GM12878 (cell line): ENCODE data around the gene ZNF85. TPM values are rescaled to one million over a fixed set of nuclear protein-coding genes. Genes with fewer than 3 reads are reported as not detected.

Experiments used
- ATAC-seq: fragments of 200-7000 bp; cut with Tn5 transposase; 3 replicates; pipeline ENCODE4 v1.9.1; 2020; ENCODE audit warnings: mild to moderate bottlenecking, moderate library complexity
- BruUV-seq: library from RNA; stranded (reverse); fragments of 400-500 nt; replicated peaks from 2 replicates; lab custom pipeline; 2021; lab: Mats Ljungman, UMichigan
- CTCF ChIA-PET: fragments of 300-600 bp; sonication (Branson Sonifier 250); formaldehyde crosslinking; extraction: SDS; loops from one replicate; lab custom pipeline; 2021; ENCODE audit warnings: inconsistent platforms; lab: Yijun Ruan, JAX
- POLR2A ChIA-PET: fragments of 350-600 bp; formaldehyde crosslinking; extraction: SDS; loops from one replicate; lab custom pipeline; 2021; ENCODE audit warnings: inconsistent platforms; lab: Charles Lee
- RAD21 ChIA-PET: fragments of 300-600 bp; sonication (Branson Sonifier 250); formaldehyde crosslinking; loops from one replicate; lab custom pipeline; 2023; ENCODE audit warnings: antibody characterized with exemption; ENCODE audit not compliant: unreplicated experiment; lab: Charles Lee
- SMC1A ChIA-PET: fragments of 300-600 bp; sonication (Branson Sonifier 250); formaldehyde crosslinking; loops from one replicate; lab custom pipeline; 2023; ENCODE audit not compliant: unreplicated experiment, uncharacterized antibody; lab: Charles Lee
- DNase-seq: peaks from one replicate; pipeline ENCODE4 v3.0.0-alpha.2; 2011; ENCODE audit warnings: low read depth, low spot score
- FAIRE-seq: peaks from 3 replicates; lab custom pipeline; 2011; peaks lifted over from hg19 to GRCh38; lab: Jason Lieb, UNC
- H2AFZ ChIP-seq: 2 replicates; pipeline ENCODE4 v1.6.0; 2011; ENCODE audit warnings: low read depth, low read length, control low read depth; ENCODE audit not compliant: control insufficient read depth
- H3K27ac ChIP-seq: 2 replicates; pipeline ENCODE4 v1.5.1; 2011; ENCODE audit warnings: control low read depth; ENCODE audit not compliant: control insufficient read depth, insufficient read depth
- H3K27me3 ChIP-seq, 2 experiments: replicated peaks in 1 of 2; 2 replicates each; pipeline versions ENCODE4 v1.6.0 to v1.6.1; 2011; ENCODE audit warnings: low read length in 1 of 2; ENCODE audit not compliant: control insufficient read depth in 2 of 2, insufficient read depth in 2 of 2
- H3K36me3 ChIP-seq, 2 experiments: 2 replicates each; pipeline ENCODE4 v1.5.1; 2011; ENCODE audit warnings: low read length in 1 of 2; ENCODE audit not compliant: control insufficient read depth in 2 of 2, insufficient read depth in 2 of 2
- H3K4me1 ChIP-seq: 2 replicates; pipeline ENCODE4 v1.6.1; 2011; ENCODE audit warnings: mild to moderate bottlenecking, low read length, moderate library complexity, mixed read lengths; ENCODE audit not compliant: control insufficient read depth, insufficient read depth
- H3K4me2 ChIP-seq: 2 replicates; pipeline ENCODE4 v1.6.0; 2011; ENCODE audit warnings: control low read depth; ENCODE audit not compliant: control insufficient read depth, insufficient read depth
- H3K4me3 ChIP-seq: fragments of 200-600 bp; sonication (generic); 2 replicates; pipeline ENCODE4 v1.5.1; 2016
- H3K79me2 ChIP-seq: 2 replicates; pipeline ENCODE4 v1.6.0; 2011; ENCODE audit warnings: low read length; ENCODE audit not compliant: control insufficient read depth, insufficient read depth
- H3K9ac ChIP-seq: 2 replicates; pipeline ENCODE4 v1.8.0; 2011; ENCODE audit warnings: low read length, control low read depth, mixed read lengths; ENCODE audit not compliant: control insufficient read depth, insufficient read depth
- H3K9me3 ChIP-seq: replicated peaks from 3 replicates; pipeline ENCODE4 v1.5.1; 2011; ENCODE audit warnings: mild to moderate bottlenecking, low read length; ENCODE audit not compliant: control insufficient read depth, insufficient read depth
- H4K20me1 ChIP-seq: 2 replicates; pipeline ENCODE4 v1.6.0; 2011; ENCODE audit not compliant: control insufficient read depth, insufficient read depth
- CBX5 ChIP-seq: sonication (generic); IDR thresholded peaks from 2 replicates; pipeline ENCODE4 v1.6.1; 2016; ENCODE audit warnings: low read depth, moderate library complexity, mild to moderate bottlenecking, inconsistent platforms
- CREM ChIP-seq: IDR thresholded peaks from 2 replicates; pipeline ENCODE4 v1.6.1; 2014; ENCODE audit warnings: antibody characterized with exemption, low read depth
- EP300 ChIP-seq, 2 experiments: fragments of 150-350 bp in 1 of 2; IDR thresholded peaks; 2 replicates each; pipeline ENCODE4 v1.6.1; 2011 to 2012; ENCODE audit warnings: low read depth in 2 of 2, low read length in 2 of 2, borderline replicate concordance in 1 of 2, improper control_type of control experiment in 1 of 2, inconsistent platforms in 1 of 2; ENCODE audit not compliant: control insufficient read depth in 1 of 2
- ESRRA ChIP-seq: IDR thresholded peaks from 2 replicates; pipeline ENCODE4 v1.6.1; 2012; ENCODE audit warnings: mild to moderate bottlenecking, low read length, improper control_type of control experiment
- NRF1 ChIP-seq: conservative IDR thresholded peaks from 2 replicates; pipeline ENCODE4 v1.6.1; 2011; ENCODE audit warnings: mild to moderate bottlenecking, low read depth, low read length, improper control_type of control experiment
- PBX3 ChIP-seq: IDR thresholded peaks from 2 replicates; pipeline ENCODE4 v1.6.1; 2011; ENCODE audit warnings: mild to moderate bottlenecking, low read depth, low read length, moderate library complexity; ENCODE audit not compliant: insufficient replicate concordance
- POU2F2 ChIP-seq: IDR thresholded peaks from 3 replicates; pipeline ENCODE4 v1.6.1; 2011; ENCODE audit warnings: low read depth, mild to moderate bottlenecking, low read length, borderline replicate concordance
- RAD21 ChIP-seq: IDR thresholded peaks from 2 replicates; pipeline ENCODE4 v1.6.1; 2011; ENCODE audit warnings: mild to moderate bottlenecking, low read depth, low read length, moderate library complexity; ENCODE audit not compliant: insufficient read depth
- SMAD1 ChIP-seq: fragments of 450-650 bp; IDR thresholded peaks from 2 replicates; pipeline ENCODE4 v1.6.1; 2018; ENCODE audit warnings: mild to moderate bottlenecking, low read depth; ENCODE audit not compliant: partially characterized antibody
- SMC3 ChIP-seq: IDR thresholded peaks from 2 replicates; pipeline ENCODE4 v1.6.1; 2011; ENCODE audit warnings: low read length, improper control_type of control experiment, borderline replicate concordance
- USF1 ChIP-seq: IDR thresholded peaks from 2 replicates; pipeline ENCODE4 v1.6.1; 2011; ENCODE audit warnings: borderline replicate concordance, low read depth, mild to moderate bottlenecking, moderate library complexity, mixed read lengths, low read length; ENCODE audit not compliant: insufficient read depth; ENCODE audit errors: extremely low read length
- ZNF384 ChIP-seq: IDR thresholded peaks from 2 replicates; pipeline ENCODE4 v1.6.1; 2012; ENCODE audit warnings: low read depth, mild to moderate bottlenecking, low read length, improper control_type of control experiment, borderline replicate concordance
- ZNF622 ChIP-seq: fragments of 450-650 bp; IDR thresholded peaks from 2 replicates; pipeline ENCODE4 v1.6.1; 2017; ENCODE audit warnings: mild to moderate bottlenecking, inconsistent platforms
- ZZZ3 ChIP-seq: IDR thresholded peaks from 2 replicates; pipeline ENCODE4 v1.6.1; 2011; ENCODE audit warnings: low read depth; ENCODE audit not compliant: control insufficient read depth, insufficient read length
- WGBS: methylation state at CpG from one replicate; pipeline ENCODE4 v1.1.6; 2016; ENCODE audit warnings: low lambda C conversion rate; ENCODE audit not compliant: insufficient replicate concordance, insufficient coverage; ENCODE audit errors: missing lambda C conversion rate; 5-methylcytosine and 5-hydroxymethylcytosine counted together
- in situ Hi-C: fragments of 300-500 bp; cut with MboI; formaldehyde crosslinking; loops from 9 replicates; pipeline ENCODE4 v1.14.3; 2018; ENCODE audit warnings: mixed read lengths
- intact Hi-C: fragments of 100-400 bp; cut with micrococcal nuclease; formaldehyde crosslinking; loops from one replicate; pipeline ENCODE4 v1.14.2; 2022; ENCODE audit not compliant: unreplicated experiment
- polyA plus RNA-seq, 11 experiments: library from polyadenylated mRNA; depleted of rRNA in 4 of 11; unstranded in 6 of 11; stranded (reverse) in 5 of 11; fragments of >200 nt; fragmentation: Nextera tagmentation in 4 of 11; fragmentation: Illumina TruSeq in 1 of 11; extraction: Ambion mirVana in 4 of 11; extraction: Trizol in 1 of 11; gene quantifications; 1 replicate in 1 of 11; 2 replicates in 10 of 11; pipeline versions ENCODE4 v1.2.1 to v1.2.3, GENCODE V29; 2011 to 2016; ENCODE audit warnings: inconsistent platforms in 2 of 11, missing spikeins in 2 of 11, low read depth in 1 of 11
- total RNA-seq, 4 experiments: library from RNA; depleted of rRNA in 3 of 4; stranded (reverse); fragments of >200 nt in 3 of 4; fragmentation: Illumina TruSeq in 1 of 4; extraction: Trizol in 1 of 4; gene quantifications; 2 replicates each; pipeline versions ENCODE4 v1.2.1 to v1.2.3, GENCODE V29; 2013 to 2021
- TF ChIP-seq, protein P1 (sequence below): fragments of 450-650 bp; IDR thresholded peaks from 2 replicates; pipeline ENCODE4 v1.6.1; 2017; ENCODE audit warnings: mild to moderate bottlenecking, low read depth, inconsistent platforms; ENCODE audit not compliant: poor library complexity, severe bottlenecking
- TF ChIP-seq, protein P2 (sequence below): IDR thresholded peaks from 2 replicates; pipeline ENCODE4 v1.6.1; 2012; ENCODE audit warnings: low read depth, low read length, improper control_type of control experiment

Gene ZNF85
- total and polyA plus RNA-seq, 10 of the 15 experiments (the other 5 are each of a cell fraction or from before 2014, with no cell fraction given) = 12.6 to 31.7 (median 20.9) TPM

GRCh38 chr19:20928371-20928770, 5.3 kb downstream of the ZNF85 start:
- Histone ChIP-seq H3K4me1 (no peaks in the 10 kb centered on the region), H3K79me2 (no peaks in the 10 kb centered on the region), H3K9ac (no peak overlapping the region), H3K36me3 (no peaks in the 10 kb centered on the region), H2AFZ (no peak overlapping the region), H3K27ac (no peak overlapping the region), H3K4me2 (no peak overlapping the region), H3K27me3 (no peaks in the 10 kb centered on the region), H3K4me3 (no peak overlapping the region), H3K9me3 (no peaks in the 10 kb centered on the region; the same call in 1 of the 3 replicates), H4K20me1 (no peaks in the 10 kb centered on the region)
- ChIA-PET CTCF (interaction anchor here (1.6 kb wide), 1 partner anchor 16 kb away, joined by 3 read pairs; no protein-coding TSS in a partner anchor), POLR2A (no interaction called here), RAD21 (no interaction called here), SMC1A (no interaction called here)
- ATAC-seq (no peak), FAIRE-seq (no peak), DNase-seq (no peak)
- no TSS peak for BruUV-seq
- 33% methylated on average over 1 of the region's 1 CpG for WGBS
- in situ Hi-C loops = no loop called here
- intact Hi-C loops = no loop called here
- TF ChIP-seq POU2F2 = no peak
- no peak for TF ChIP-seq ZNF384
- TF ChIP-seq EP300 (IDR thresholded peaks at IDR 0.05; ENCODE audit: borderline replicate concordance in 1 of 2, control insufficient read depth in 1 of 2, low read depth in 2 of 2, low read length in 2 of 2) = no peak
- no peak for TF ChIP-seq CREM
- no peak for TF ChIP-seq SMAD1
- TF ChIP-seq NRF1 = no peak
- TF ChIP-seq, protein P1, sequence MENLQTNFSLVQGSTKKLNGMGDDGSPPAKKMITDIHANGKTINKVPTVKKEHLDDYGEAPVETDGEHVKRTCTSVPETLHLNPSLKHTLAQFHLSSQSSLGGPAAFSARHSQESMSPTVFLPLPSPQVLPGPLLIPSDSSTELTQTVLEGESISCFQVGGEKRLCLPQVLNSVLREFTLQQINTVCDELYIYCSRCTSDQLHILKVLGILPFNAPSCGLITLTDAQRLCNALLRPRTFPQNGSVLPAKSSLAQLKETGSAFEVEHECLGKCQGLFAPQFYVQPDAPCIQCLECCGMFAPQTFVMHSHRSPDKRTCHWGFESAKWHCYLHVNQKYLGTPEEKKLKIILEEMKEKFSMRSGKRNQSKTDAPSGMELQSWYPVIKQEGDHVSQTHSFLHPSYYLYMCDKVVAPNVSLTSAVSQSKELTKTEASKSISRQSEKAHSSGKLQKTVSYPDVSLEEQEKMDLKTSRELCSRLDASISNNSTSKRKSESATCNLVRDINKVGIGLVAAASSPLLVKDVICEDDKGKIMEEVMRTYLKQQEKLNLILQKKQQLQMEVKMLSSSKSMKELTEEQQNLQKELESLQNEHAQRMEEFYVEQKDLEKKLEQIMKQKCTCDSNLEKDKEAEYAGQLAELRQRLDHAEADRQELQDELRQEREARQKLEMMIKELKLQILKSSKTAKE = no peak
- no peak for TF ChIP-seq RAD21
- no peak for TF ChIP-seq ESRRA
- no peak for TF ChIP-seq ZNF622
- TF ChIP-seq, protein P2, sequence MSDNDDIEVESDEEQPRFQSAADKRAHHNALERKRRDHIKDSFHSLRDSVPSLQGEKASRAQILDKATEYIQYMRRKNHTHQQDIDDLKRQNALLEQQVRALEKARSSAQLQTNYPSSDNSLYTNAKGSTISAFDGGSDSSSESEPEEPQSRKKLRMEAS = no peak
- no peak for TF ChIP-seq CBX5
- no peak for TF ChIP-seq SMC3
- TF ChIP-seq ZZZ3 = no peak
- no peak for TF ChIP-seq PBX3
- TF ChIP-seq USF1 = no peak
